GM23338 (cell line): ENCODE measurements around the gene CTCFL. TPM values are rescaled to one million over a fixed set of nuclear protein-coding genes. Genes with fewer than 3 reads are reported as not detected.
A peak's percentile ranks its signal among the peaks of the same experiment; 100 is the strongest.

Source experiments
- ATAC-seq: fragments of 200-7000 bp; cut with Tn5 transposase; 3 replicates; pipeline ENCODE4 v1.9.1; 2020
- DNase-seq: peaks from one replicate; pipeline ENCODE4 v3.0.0-alpha.2; 2015; ENCODE audit warnings: low spot score
- H2AFZ ChIP-seq: fragments of 200-600 bp; sonication (generic); 2 replicates; pipeline ENCODE4 v1.8.0; 2016; ENCODE audit warnings: antibody characterized with exemption, mild to moderate bottlenecking, moderate library complexity
- H3F3A ChIP-seq: fragments of 200-600 bp; sonication (generic); replicated peaks from 2 replicates; pipeline ENCODE4 v1.8.0; 2017; ENCODE audit warnings: antibody characterized with exemption, mixed run types, low read depth
- H3K27ac ChIP-seq: fragments of 200-600 bp; sonication (generic); 2 replicates; pipeline ENCODE4 v1.6.1; 2016; ENCODE audit warnings: low read depth
- H3K27me3 ChIP-seq: fragments of 200-600 bp; sonication (generic); 2 replicates; pipeline ENCODE4 v1.8.0; 2016; ENCODE audit warnings: mild to moderate bottlenecking, mixed run types, moderate library complexity; ENCODE audit not compliant: insufficient read depth
- H3K36me3 ChIP-seq: fragments of 200-600 bp; sonication (generic); 2 replicates; pipeline ENCODE4 v1.8.0; 2016; ENCODE audit warnings: mild to moderate bottlenecking; ENCODE audit not compliant: insufficient read depth
- H3K4me1 ChIP-seq: fragments of 200-600 bp; sonication (generic); 2 replicates; pipeline ENCODE4 v1.8.0; 2016; ENCODE audit warnings: mild to moderate bottlenecking, moderate library complexity; ENCODE audit not compliant: insufficient read depth
- H3K4me2 ChIP-seq: fragments of 200-600 bp; sonication (generic); 2 replicates; pipeline ENCODE4 v1.7.1; 2017; ENCODE audit warnings: mixed run types
- H3K4me3 ChIP-seq: fragments of 200-600 bp; sonication (generic); 2 replicates; pipeline ENCODE4 v1.6.1; 2016; ENCODE audit warnings: mixed run types
- H3K79me2 ChIP-seq: fragments of 200-600 bp; sonication (generic); replicated peaks from 2 replicates; pipeline ENCODE4 v1.8.0; 2017; ENCODE audit warnings: mild to moderate bottlenecking; ENCODE audit not compliant: insufficient read depth
- H3K9me2 ChIP-seq: fragments of 200-600 bp; sonication (generic); 2 replicates; pipeline ENCODE4 v1.8.0; 2017; ENCODE audit not compliant: insufficient read depth
- H4K20me1 ChIP-seq: fragments of 200-600 bp; sonication (generic); replicated peaks from 2 replicates; pipeline ENCODE4 v1.8.0; 2017; ENCODE audit warnings: mild to moderate bottlenecking; ENCODE audit not compliant: insufficient read depth
- H3K27ac Mint-ChIP-seq: 2 replicates; pipeline ENCODE4 v1.8.0; 2020; ENCODE audit warnings: inconsistent platforms, mild to moderate bottlenecking, moderate library complexity, mixed read lengths
- H3K27me3 Mint-ChIP-seq: 3 replicates; pipeline ENCODE4 v1.8.0; 2022; ENCODE audit warnings: low read depth, mild to moderate bottlenecking, moderate library complexity, mixed read lengths, inconsistent platforms; ENCODE audit not compliant: insufficient read depth, poor library complexity
- H3K36me3 Mint-ChIP-seq: 3 replicates; pipeline ENCODE4 v1.8.0; 2021; ENCODE audit warnings: low read depth, mild to moderate bottlenecking, inconsistent platforms, moderate library complexity, mixed read lengths
- H3K4me1 Mint-ChIP-seq: 3 replicates; pipeline ENCODE4 v1.8.0; 2020; ENCODE audit warnings: mild to moderate bottlenecking, inconsistent platforms, mixed read lengths
- H3K4me3 Mint-ChIP-seq: 3 replicates; pipeline ENCODE4 v1.8.0; 2021; ENCODE audit warnings: moderate library complexity, mild to moderate bottlenecking, inconsistent platforms, mixed read lengths
- H3K9me3 Mint-ChIP-seq: 3 replicates; pipeline ENCODE4 v1.8.0; 2020; ENCODE audit warnings: moderate library complexity, mild to moderate bottlenecking, inconsistent platforms, mixed read lengths
- CREB1 ChIP-seq: fragments of 250-450 bp; sonication (Bioruptor Pico); IDR thresholded peaks from 2 replicates; pipeline ENCODE4 v1.5.0; 2020; ENCODE audit warnings: low read depth, mild to moderate bottlenecking, moderate library complexity
- EZH2 ChIP-seq: fragments of 200-600 bp; sonication (generic); IDR thresholded peaks from one replicate; pipeline ENCODE4 v1.8.0; 2017; ENCODE audit warnings: antibody characterized with exemption, mild to moderate bottlenecking, low read depth; ENCODE audit not compliant: unreplicated experiment
- JUNB ChIP-seq: IDR thresholded peaks from one replicate; pipeline ENCODE4 v1.6.1; 2016; ENCODE audit warnings: antibody characterized with exemption; ENCODE audit not compliant: unreplicated experiment
- NANOG ChIP-seq: IDR thresholded peaks from 2 replicates; pipeline ENCODE4 v1.6.1; 2016; ENCODE audit warnings: antibody characterized with exemption, borderline replicate concordance
- POLR2AphosphoS5 ChIP-seq: IDR thresholded peaks from 2 replicates; pipeline ENCODE4 v1.6.1; 2016; ENCODE audit warnings: antibody characterized with exemption, low read depth
- STAT1 ChIP-seq: IDR thresholded peaks from one replicate; pipeline ENCODE4 v1.6.1; 2016; ENCODE audit warnings: antibody characterized with exemption; ENCODE audit not compliant: unreplicated experiment
- polyA plus RNA-seq: library from polyadenylated mRNA; unstranded; fragments of >200 nt; fragmentation: Nextera tagmentation; extraction: Ambion mirVana; gene quantifications from 2 replicates; pipeline ENCODE4 v1.2.1, GENCODE V29; 2016
- total RNA-seq: library from RNA; depleted of rRNA; stranded (reverse); fragments of >200 nt; shearing (Covaris generic); gene quantifications from 2 replicates; pipeline ENCODE4 v1.2.3, GENCODE V29; 2014
- TF ChIP-seq, protein P1 (sequence below): IDR thresholded peaks from 2 replicates; pipeline ENCODE4 v1.6.1; 2016; ENCODE audit warnings: antibody characterized with exemption

Gene CTCFL
- total and polyA plus RNA-seq, 2 experiments from 2014 or later, result 0.55 to 1.4 TPM

DNA sequence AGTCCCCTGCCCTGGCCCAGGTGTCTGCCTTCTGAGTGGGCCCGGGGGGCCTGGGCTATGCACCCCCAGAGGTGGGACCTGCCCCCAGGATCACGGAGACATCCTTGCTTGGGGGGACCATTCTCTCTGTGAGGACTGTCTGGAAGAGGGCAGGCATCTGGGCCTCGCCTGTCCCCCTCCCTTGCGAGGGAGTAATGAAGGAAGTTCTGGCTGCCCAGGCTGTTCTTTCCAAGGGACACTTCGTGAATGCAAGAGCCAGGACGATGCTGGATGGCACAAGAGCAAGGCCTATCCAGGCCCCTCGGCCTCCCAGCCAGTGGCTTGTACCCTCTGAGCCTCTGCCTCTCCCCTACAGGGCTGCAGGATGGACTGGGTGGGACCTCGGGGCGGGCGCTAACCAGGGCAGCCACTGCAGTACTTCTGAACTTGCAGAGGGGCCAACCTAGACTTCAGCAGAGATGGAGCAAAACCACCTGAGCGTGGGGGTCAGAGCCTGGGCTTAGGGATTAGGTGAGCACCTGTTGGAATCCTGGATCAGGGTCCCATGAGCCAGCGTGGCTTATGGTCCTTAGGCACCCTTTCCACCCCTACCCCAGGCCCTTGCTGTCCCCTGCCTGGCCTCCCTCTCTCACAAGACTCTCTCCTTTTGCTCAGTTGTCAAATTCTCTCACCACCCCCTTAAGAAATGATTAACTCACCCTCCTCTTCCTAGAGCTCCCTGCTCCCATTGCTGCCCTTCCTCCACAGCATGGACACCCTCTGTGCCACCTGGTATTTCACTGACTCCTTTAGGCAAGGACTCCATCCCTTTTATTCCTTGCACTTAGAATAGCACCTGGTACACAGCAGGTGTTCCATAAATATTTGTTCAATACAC lies 53.2 kb downstream of the CTCFL start:
- Histone ChIP-seq H3K36me3 (no peaks in the 10 kb centered on the region), H3K4me1 (peaks cover 15% of the 10 kb centered on the region), H3K79me2 (no peaks in the 10 kb centered on the region), H3K4me2 (0 out of 2 replicates have a peak overlapping the region, but pooled peaks have one; percentile 16), H4K20me1 (no peaks in the 10 kb centered on the region), H3K9me2 (no peaks in the 10 kb centered on the region), H3K4me3 (no peak overlapping the region), H3K27ac (no peak overlapping the region), H3K27me3 (no peaks in the 10 kb centered on the region), H3F3A (no peaks in the 10 kb centered on the region), H2AFZ (no peak overlapping the region; the same call in 1 of the 2 replicates)
- TF ChIP-seq NANOG (no peak), EZH2 (no peak), POLR2AphosphoS5 (no peak)
- Mint-ChIP-seq H3K36me3 (no peaks in the 10 kb centered on the region), H3K27ac (no peak overlapping the region), H3K4me3 (no peak overlapping the region; the same call in 2 of the 3 replicates), H3K27me3 (peaks cover 17% of the 10 kb centered on the region), H3K4me1 (peaks cover 40% of the 10 kb centered on the region), H3K9me3 (no peaks in the 10 kb centered on the region; the same call in 2 of the 3 replicates)
- ATAC-seq, result no peak
- DNase-seq, result no peak

DNA sequence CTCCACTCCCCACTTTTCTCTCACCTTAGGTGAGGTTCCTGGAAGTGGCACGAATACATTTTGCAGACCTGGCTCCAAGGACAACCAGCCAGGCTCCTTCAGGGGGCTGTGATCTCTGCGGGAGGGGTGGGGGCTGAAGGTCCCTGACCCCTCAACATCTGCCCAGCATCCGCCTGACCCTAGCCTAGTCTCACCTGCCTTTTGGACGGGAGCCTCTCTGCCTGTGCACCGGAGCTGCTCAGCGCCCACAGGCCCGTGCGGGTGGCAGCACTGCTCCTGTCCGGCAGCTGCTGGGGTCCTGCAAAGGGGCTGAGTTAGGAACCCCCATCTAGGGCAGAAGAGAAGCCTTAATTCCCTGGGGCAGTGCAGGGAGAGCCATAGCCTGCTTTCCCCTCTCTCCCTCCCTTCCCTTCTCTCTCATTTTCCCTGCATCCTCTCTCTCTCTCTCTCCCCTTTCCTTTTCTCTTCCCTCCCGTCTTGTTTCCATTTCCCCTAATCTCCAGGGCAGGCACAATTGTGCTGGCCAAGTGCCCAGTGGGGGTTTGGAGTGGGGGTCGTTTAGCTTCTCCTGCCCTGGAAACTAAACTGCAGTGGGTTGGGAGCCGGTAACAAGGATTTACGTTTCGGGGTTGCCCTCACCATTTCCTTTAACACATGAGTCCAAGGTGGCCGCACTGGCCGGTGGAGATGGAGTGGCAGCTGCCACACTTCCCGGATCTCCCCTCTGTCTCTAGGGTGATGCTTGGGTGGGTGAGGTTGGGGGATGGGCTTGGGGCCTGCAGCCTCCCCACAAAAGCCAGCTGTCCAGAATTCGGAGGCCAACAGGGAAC lies 54.1 kb downstream of the CTCFL start:
- Mint-ChIP-seq H3K27ac (no peak overlapping the region), H3K36me3 (no peaks in the 10 kb centered on the region), H3K4me3 (no peak overlapping the region), H3K4me1 (peaks cover 40% of the 10 kb centered on the region), H3K27me3 (peaks cover 17% of the 10 kb centered on the region), H3K9me3 (no peaks in the 10 kb centered on the region; the same call in 2 of the 3 replicates)
- H3K4me2 ChIP-seq, result peak overlapping the region; percentile 16; the same call in 1 of the 2 replicates
- H3K79me2 ChIP-seq, result no peaks in the 10 kb centered on the region
- H3F3A ChIP-seq, result no peaks in the 10 kb centered on the region
- DNase-seq (no peak), ATAC-seq (peak; percentile 32)
- H3K4me1 ChIP-seq, result peaks cover 15% of the 10 kb centered on the region
- H3K9me2 ChIP-seq, result no peaks in the 10 kb centered on the region
- no peak overlapping the region for H3K27ac ChIP-seq
- TF ChIP-seq STAT1 (no peak), JUNB (no peak)
- H3K36me3 ChIP-seq, result no peaks in the 10 kb centered on the region
- no peaks in the 10 kb centered on the region for H4K20me1 ChIP-seq
- peak overlapping the region; percentile 79 for H2AFZ ChIP-seq
- no peak overlapping the region for H3K4me3 ChIP-seq
- no peaks in the 10 kb centered on the region for H3K27me3 ChIP-seq

DNA sequence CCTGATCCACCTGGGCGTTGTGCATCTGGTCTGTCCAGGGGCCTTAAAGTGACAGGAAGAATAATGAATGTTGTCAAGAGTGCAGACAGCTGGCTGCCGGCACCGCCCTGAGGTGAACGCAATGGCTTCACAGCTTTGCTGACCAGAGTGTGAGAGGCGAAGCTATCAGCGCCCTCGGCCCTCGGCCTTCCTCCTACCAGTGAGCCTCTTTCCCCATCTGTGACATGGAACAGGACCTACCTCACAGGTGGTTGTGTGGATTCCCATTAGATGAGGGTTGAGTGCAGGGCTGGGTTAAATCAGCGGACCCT lies 54.8 kb downstream of the CTCFL start:
- no peak overlapping the region for H3K27ac Mint-ChIP-seq
- TF ChIP-seq CREB1, result no peak
- TF ChIP-seq POLR2AphosphoS5, result no peak
- TF ChIP-seq, protein P1, sequence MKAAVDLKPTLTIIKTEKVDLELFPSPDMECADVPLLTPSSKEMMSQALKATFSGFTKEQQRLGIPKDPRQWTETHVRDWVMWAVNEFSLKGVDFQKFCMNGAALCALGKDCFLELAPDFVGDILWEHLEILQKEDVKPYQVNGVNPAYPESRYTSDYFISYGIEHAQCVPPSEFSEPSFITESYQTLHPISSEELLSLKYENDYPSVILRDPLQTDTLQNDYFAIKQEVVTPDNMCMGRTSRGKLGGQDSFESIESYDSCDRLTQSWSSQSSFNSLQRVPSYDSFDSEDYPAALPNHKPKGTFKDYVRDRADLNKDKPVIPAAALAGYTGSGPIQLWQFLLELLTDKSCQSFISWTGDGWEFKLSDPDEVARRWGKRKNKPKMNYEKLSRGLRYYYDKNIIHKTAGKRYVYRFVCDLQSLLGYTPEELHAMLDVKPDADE, result no peak
- TF ChIP-seq JUNB, result no peak

More for the DNA sequence above, 54.8 kb downstream of the CTCFL start:
- H4K20me1 ChIP-seq, result no peaks in the 10 kb centered on the region
- no peaks in the 10 kb centered on the region for H3K36me3 ChIP-seq
- H3K4me3 ChIP-seq, result no peak overlapping the region
- H3K36me3 Mint-ChIP-seq, result no peaks in the 10 kb centered on the region
- no peaks in the 10 kb centered on the region for H3K27me3 ChIP-seq
- peaks cover 15% of the 10 kb centered on the region for H3K4me1 ChIP-seq
- no peak overlapping the region; the same call in 2 of the 3 replicates for H3K4me3 Mint-ChIP-seq
- no peaks in the 10 kb centered on the region for H3F3A ChIP-seq
- ATAC-seq (peak; percentile 36), DNase-seq (no peak)
- H3K4me2 ChIP-seq, result 0 out of 2 replicates have a peak overlapping the region, but pooled peaks have one; percentile 16
- H3K4me1 Mint-ChIP-seq, result peaks cover 40% of the 10 kb centered on the region
- H2AFZ ChIP-seq, result peak overlapping the region; percentile 79
- no peaks in the 10 kb centered on the region; the same call in 2 of the 3 replicates for H3K9me3 Mint-ChIP-seq
- no peak overlapping the region for H3K27ac ChIP-seq
- H3K9me2 ChIP-seq, result no peaks in the 10 kb centered on the region
- peaks cover 17% of the 10 kb centered on the region for H3K27me3 Mint-ChIP-seq
- H3K79me2 ChIP-seq, result no peaks in the 10 kb centered on the region
